ENCODE measurements around the gene NKPD1. TPM values are rescaled to one million over a fixed set of nuclear protein-coding genes. Genes with fewer than 3 reads are reported as not detected.
A peak's percentile ranks its signal among the peaks of the same experiment; 100 is the strongest.

NKPD1 gene
- total RNA-seq, 4 donors from 2014 or later = 1.1 to 4.2 (median 2.9) TPM

GRCh38 chr19:45169602-45170001 is 8.8 kb upstream of the NKPD1 start:
- Histone ChIP-seq H3K27me3 (no peaks in the 10 kb centered on the region), H3K4me3 (no peak overlapping the region), H3K36me3 (no peaks in the 10 kb centered on the region), H3K9me3 (no peaks in the 10 kb centered on the region), H3K4me1 (peaks cover 11 to 58% (median 25%) of the 10 kb centered on the region in 3 donors), H3K27ac (no peak overlapping the region)
- intact Hi-C loops (cut with DNase I) = no loop called here
- TF ChIP-seq POLR2A (IDR thresholded peaks at IDR 0.05) (no peak), CTCF (IDR thresholded peaks at IDR 0.05) (no peak)
- no peak for DNase-seq
- 82 to 100% methylated on average over 1 to 8 of the region's 10 CpGs for WGBS, 2 donors

GRCh38 chr19:45168767-45169351 is 8.1 kb upstream of the NKPD1 start:
- WGBS, 2 donors = 74 to 98% methylated on average over 6 to 7 of the region's 16 CpGs
- Histone ChIP-seq H3K4me1 (peaks cover 18 to 65% (median 33%) of the 10 kb centered on the region in 3 donors), H3K4me3 (no peak overlapping the region), H3K27ac (no peak overlapping the region), H3K36me3 (no peaks in the 10 kb centered on the region), H3K27me3 (peaks cover 0 to under 1% (median 0%) of the 10 kb centered on the region in 4 donors), H3K9me3 (no peaks in the 10 kb centered on the region)
- TF ChIP-seq POLR2A (IDR thresholded peaks at IDR 0.05) = no peak
- TF ChIP-seq CTCF (IDR thresholded peaks at IDR 0.05) = no peak
- no peak for DNase-seq
- intact Hi-C loops (cut with DNase I) = no loop called here

- DNase-seq = no peak
- H3K27ac ChIP-seq = peak overlapping the region in 2 of 4 donors; percentile 16 to 29
- WGBS, 2 donors = 55 to 61% methylated on average over 13 to 14 of the region's 14 CpGs
- no peaks in the 10 kb centered on the region for H3K9me3 ChIP-seq
- intact Hi-C loops (cut with DNase I) = no loop called here
- TF ChIP-seq POLR2A (IDR thresholded peaks at IDR 0.05) = no peak
- TF ChIP-seq CTCF (IDR thresholded peaks at IDR 0.05) = no peak
- H3K36me3 ChIP-seq = no peaks in the 10 kb centered on the region
- H3K4me3 ChIP-seq = no peak overlapping the region
- H3K4me1 ChIP-seq = peaks cover 34 to 77% (median 48%) of the 10 kb centered on the region in 3 donors
- peaks cover 0 to 13% (median 0%) of the 10 kb centered on the region in 4 donors for H3K27me3 ChIP-seq
These were observed 6.0 kb upstream of the NKPD1 start for GRCh38 chr19:45166723-45167252.

- Histone ChIP-seq H3K27me3 (peaks cover 0 to 34% (median 0%) of the 10 kb centered on the region in 4 donors), H3K36me3 (no peaks in the 10 kb centered on the region), H3K4me3 (no peak overlapping the region), H3K27ac (peak overlapping the region in 2 of 4 donors; percentile 34 to 36), H3K4me1 (peaks cover 44 to 78% (median 48%) of the 10 kb centered on the region in 3 donors), H3K9me3 (no peaks in the 10 kb centered on the region)
- TF ChIP-seq CTCF (IDR thresholded peaks at IDR 0.05) (no peak), POLR2A (IDR thresholded peaks at IDR 0.05) (no peak)
- intact Hi-C loops (cut with DNase I) = no loop called here
- no CpG with 5 or more reads among the region's 27 CpGs for WGBS, 2 donors
- no peak for DNase-seq
These were observed 4.0 kb upstream of the NKPD1 start for GRCh38 chr19:45164577-45165335.
